ENCODE data around the gene HMCN1.

GRCh38 chr1:186009039-186009737 is 275.0 kb downstream of the HMCN1 start:
- no peak for TF ChIP-seq CTCF (IDR thresholded peaks at IDR 0.05)
- TF ChIP-seq POLR2A (IDR thresholded peaks at IDR 0.05), result no peak

Data from thyroid gland (tissue), 4 donors.